Pancreas (tissue), 10 donors: ENCODE results near the gene DOCK1. TPM values are rescaled to one million over a fixed set of nuclear protein-coding genes. Genes with fewer than 3 reads are reported as not detected.
"Not testable (repeated sequence)": the region's sequence is repeated elsewhere in the genome, so short reads cannot be mapped to it uniquely, and the experiment has no call there.

Experiments used
- ATAC-seq, 4 donors: fragments of 200-7000 bp; cut with Tn5 transposase; one replicate each; pipeline versions ENCODE4 v1.8.0 to v1.9.1; 2020; ENCODE audit warnings: mild to moderate bottlenecking in 4 of 4, moderate library complexity in 4 of 4
- DNase-seq, 6 donors: peaks; one replicate each; pipeline ENCODE4 v3.0.0-alpha.2; 2020
- FAIRE-seq: peaks from 2 replicates; lab custom pipeline; 2012; peaks lifted over from hg19 to GRCh38; lab: Jason Lieb, UNC
- H3K27ac ChIP-seq, 4 donors: fragments of 200-600 bp; sonication (generic); 1 replicate in 3 of 4; 2 replicates in 1 of 4; pipeline versions ENCODE4 v1.5.0 to v1.8.0; 2020
- H3K27me3 ChIP-seq, 4 donors: fragments of 200-600 bp; one replicate each; pipeline ENCODE4 v1.8.0; 2021
- H3K36me3 ChIP-seq, 3 donors: fragments of 200-600 bp; sonication (generic) in 1 of 3; one replicate each; pipeline versions ENCODE4 v1.5.0 to v1.8.0; 2020 to 2021
- H3K4me1 ChIP-seq, 3 donors: fragments of 200-600 bp; one replicate each; pipeline ENCODE4 v1.8.0; 2021
- H3K4me3 ChIP-seq, 4 donors: fragments of 200-600 bp; sonication (generic) in 2 of 4; one replicate each; pipeline versions ENCODE4 v1.5.0 to v1.8.0; 2020 to 2021
- H3K9me3 ChIP-seq, 4 donors: fragments of 200-600 bp; one replicate each; pipeline ENCODE4 v1.8.0; 2021
- WGBS, 2 donors: extraction: QIAGEN DNeasy Blood & Tissue Kit; methylation state at CpG; one replicate each; pipeline ENCODE4 v1.1.7; 2013; 5-methylcytosine and 5-hydroxymethylcytosine counted together
- intact Hi-C, 3 donors: fragments of 100-400 bp; cut with DNase I; formaldehyde crosslinking; loops; one replicate each; pipeline versions ENCODE4 v1.11.1 to v1.14.2; 2022
- polyA plus RNA-seq, 2 donors: library from polyadenylated mRNA; stranded (reverse); fragments of 200-250 nt; gene quantifications; one replicate each; pipeline ENCODE4 v1.2.3, GENCODE V29; 2013
- total RNA-seq, 6 donors: library from RNA; stranded (reverse); fragmentation: NEBNext Ultra II Directional in 4 of 6; extraction: Animal tissue kit (Norgen Biotek cat#: 25700) in 4 of 6; gene quantifications; one replicate each; pipeline versions ENCODE4 v1.2.1 to v1.2.4, GENCODE V29; 2021 to 2023
- TF ChIP-seq, protein P1 (sequence below), 4 donors: fragments of 200-600 bp; sonication (generic) in 3 of 4; IDR thresholded peaks; one replicate each; pipeline versions ENCODE4 v1.5.0 to v1.8.0; 2021; ENCODE audit warnings: antibody characterized with exemption in 4 of 4
- donor health status: healthy with polysubstance abuse.
- donor health status: DM: no; HTN: no; CAD: no; lungs with moderate emphysema.
- donor health status: DM: no; HTN: no; CAD: no.
- donor health status: control.
- donor health status: control.
- donor health status: Bipolar disorder and iron deficiency.
- donor health status: DM: yes; HTN: yes; CAD: no.
- donor health status: DM: no; HTN: no; CAD: no.
- donor health status: DM: no; HTN: no; CAD: no.
- donor health status: DM: yes; HTN: yes; CAD: no.

Gene DOCK1
- total and polyA plus RNA-seq, 8 donors = 12.1 to 38.6 (median 24.2) TPM

- no peaks in the 10 kb centered on the region for H3K36me3 ChIP-seq
- H3K9me3 ChIP-seq = no peaks in the 10 kb centered on the region
- no peak for FAIRE-seq
- H3K27me3 ChIP-seq = no peaks in the 10 kb centered on the region
- H3K27ac ChIP-seq = no peak overlapping the region
- H3K4me3 ChIP-seq = no peak overlapping the region
- DNase-seq = no peak
- no peaks in the 10 kb centered on the region for H3K4me1 ChIP-seq
- TF ChIP-seq, protein P1, sequence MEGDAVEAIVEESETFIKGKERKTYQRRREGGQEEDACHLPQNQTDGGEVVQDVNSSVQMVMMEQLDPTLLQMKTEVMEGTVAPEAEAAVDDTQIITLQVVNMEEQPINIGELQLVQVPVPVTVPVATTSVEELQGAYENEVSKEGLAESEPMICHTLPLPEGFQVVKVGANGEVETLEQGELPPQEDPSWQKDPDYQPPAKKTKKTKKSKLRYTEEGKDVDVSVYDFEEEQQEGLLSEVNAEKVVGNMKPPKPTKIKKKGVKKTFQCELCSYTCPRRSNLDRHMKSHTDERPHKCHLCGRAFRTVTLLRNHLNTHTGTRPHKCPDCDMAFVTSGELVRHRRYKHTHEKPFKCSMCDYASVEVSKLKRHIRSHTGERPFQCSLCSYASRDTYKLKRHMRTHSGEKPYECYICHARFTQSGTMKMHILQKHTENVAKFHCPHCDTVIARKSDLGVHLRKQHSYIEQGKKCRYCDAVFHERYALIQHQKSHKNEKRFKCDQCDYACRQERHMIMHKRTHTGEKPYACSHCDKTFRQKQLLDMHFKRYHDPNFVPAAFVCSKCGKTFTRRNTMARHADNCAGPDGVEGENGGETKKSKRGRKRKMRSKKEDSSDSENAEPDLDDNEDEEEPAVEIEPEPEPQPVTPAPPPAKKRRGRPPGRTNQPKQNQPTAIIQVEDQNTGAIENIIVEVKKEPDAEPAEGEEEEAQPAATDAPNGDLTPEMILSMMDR (IDR thresholded peaks at IDR 0.05) = no peak
- intact Hi-C loops = no loop called here
- 92 to 96% methylated on average over 5 of the region's 5 CpGs for WGBS, 2 donors
- ATAC-seq = no peak
Measured at GRCh38 chr10:127308031-127308430, 402.8 kb downstream of the DOCK1 start.

GRCh38 chr10:127309619-127310018, 404.4 kb downstream of the DOCK1 start:
- H3K27ac ChIP-seq, H3K4me1 ChIP-seq, DNase-seq, FAIRE-seq, H3K27me3 ChIP-seq, H3K4me3 ChIP-seq, H3K36me3 ChIP-seq, H3K9me3 ChIP-seq, intact Hi-C loops, ATAC-seq: not testable (repeated sequence)
- 93 to 94% methylated on average over 2 of the region's 2 CpGs for WGBS, 2 donors

DNA sequence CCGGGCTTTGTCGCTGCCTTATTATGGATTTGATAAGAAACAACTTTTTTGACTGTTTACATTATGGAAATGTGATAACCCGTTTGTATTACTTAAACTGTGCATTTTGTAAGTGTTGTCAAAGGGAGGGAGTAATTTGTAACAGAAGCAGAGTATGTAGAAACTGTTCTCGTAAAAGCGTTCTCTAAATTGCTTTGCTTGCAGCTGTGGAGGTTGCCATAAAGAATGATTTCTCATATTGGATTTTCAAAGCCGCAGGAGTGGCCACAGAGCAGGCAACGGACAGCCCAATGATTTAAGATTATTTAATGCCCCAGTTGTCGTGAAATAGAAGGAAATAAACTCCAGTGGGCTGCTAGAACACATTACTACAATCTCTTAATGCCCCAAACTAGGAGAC, 405.2 kb downstream of the DOCK1 start:
- TF ChIP-seq, protein P1 (IDR thresholded peaks at IDR 0.05) = no peak
- no peak for FAIRE-seq
- Histone ChIP-seq H3K4me1 (no peaks in the 10 kb centered on the region), H3K27me3 (no peaks in the 10 kb centered on the region), H3K4me3 (no peak overlapping the region), H3K9me3 (no peaks in the 10 kb centered on the region), H3K36me3 (no peaks in the 10 kb centered on the region), H3K27ac (no peak overlapping the region)
- intact Hi-C loops = no loop called here
- no peak for ATAC-seq
- WGBS, 2 donors = 74 to 78% methylated on average over 8 of the region's 8 CpGs
- DNase-seq = no peak

DNA sequence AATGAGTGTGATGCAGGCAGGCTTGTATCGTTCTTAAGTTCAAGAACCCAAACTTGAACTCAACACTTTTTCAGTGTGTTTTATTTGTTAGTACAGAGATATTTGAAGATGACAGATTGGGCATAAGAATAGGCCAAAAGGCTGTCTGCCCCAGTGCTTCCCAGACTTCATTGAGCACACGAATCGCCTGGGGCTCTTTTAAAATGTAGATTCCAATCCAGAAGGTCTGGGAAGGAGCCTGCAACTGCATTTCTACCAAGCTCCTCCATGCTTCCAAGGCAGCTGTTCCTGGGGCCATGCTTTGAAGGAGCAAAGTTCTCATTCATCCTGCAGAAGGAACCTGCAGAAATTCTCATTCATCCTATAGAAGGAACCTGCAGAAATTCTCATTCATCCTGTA, 405.7 kb downstream of the DOCK1 start:
- H3K4me3 ChIP-seq = no peak overlapping the region
- no peaks in the 10 kb centered on the region for H3K36me3 ChIP-seq
- intact Hi-C loops = no loop called here
- FAIRE-seq = no peak
- no peaks in the 10 kb centered on the region for H3K9me3 ChIP-seq
- H3K27me3 ChIP-seq = no peaks in the 10 kb centered on the region
- no peak overlapping the region for H3K27ac ChIP-seq
- WGBS, 2 donors = 91 to 94% methylated on average over 3 of the region's 3 CpGs
- ATAC-seq = no peak
- TF ChIP-seq, protein P1 (IDR thresholded peaks at IDR 0.05) = no peak
- DNase-seq = no peak
- no peaks in the 10 kb centered on the region for H3K4me1 ChIP-seq

- TF ChIP-seq, protein P1 (IDR thresholded peaks at IDR 0.05) = no peak
- DNase-seq (no peak), FAIRE-seq (no peak), ATAC-seq (no peak)
- WGBS, 2 donors = 92 to 94% methylated on average over 7 of the region's 7 CpGs
- H3K4me1 ChIP-seq = no peaks in the 10 kb centered on the region
- intact Hi-C loops = no loop called here
- no peaks in the 10 kb centered on the region for H3K27me3 ChIP-seq
- H3K36me3 ChIP-seq = no peaks in the 10 kb centered on the region
- no peak overlapping the region for H3K27ac ChIP-seq
- no peaks in the 10 kb centered on the region for H3K9me3 ChIP-seq
- no peak overlapping the region for H3K4me3 ChIP-seq
Measured at GRCh38 chr10:127313996-127314700, 408.9 kb downstream of the DOCK1 start.
